ENCODE measurements around the gene DET1.

DNA sequence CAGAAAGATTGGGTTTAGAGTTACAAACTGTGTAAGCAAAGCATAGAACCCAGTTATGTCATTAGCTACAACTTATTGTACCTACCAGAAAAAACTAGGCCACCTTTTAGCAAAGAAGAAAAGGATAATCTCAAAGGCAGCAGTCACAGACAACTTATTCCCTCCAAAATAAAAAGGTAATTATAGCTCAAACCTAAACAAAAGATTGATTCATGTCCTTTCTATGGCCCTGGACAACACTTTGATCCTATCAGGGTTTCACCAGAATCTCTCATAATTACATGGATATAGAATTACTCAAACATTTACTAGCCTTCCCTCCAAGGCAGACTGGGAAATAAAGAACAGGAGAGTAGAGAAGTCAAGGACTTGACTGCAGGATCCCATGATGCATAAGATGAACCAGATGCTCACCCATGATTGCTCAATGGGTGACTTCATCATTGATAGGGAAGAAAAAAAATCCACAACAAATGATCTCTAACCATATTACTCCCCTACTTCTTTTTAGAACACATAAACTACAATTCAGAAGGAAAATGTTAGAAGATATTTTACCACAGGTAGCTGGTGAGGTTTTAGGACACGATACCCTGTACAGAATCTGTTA lies 17.4 kb downstream of the DET1 start:
- TF ChIP-seq, protein P1, sequence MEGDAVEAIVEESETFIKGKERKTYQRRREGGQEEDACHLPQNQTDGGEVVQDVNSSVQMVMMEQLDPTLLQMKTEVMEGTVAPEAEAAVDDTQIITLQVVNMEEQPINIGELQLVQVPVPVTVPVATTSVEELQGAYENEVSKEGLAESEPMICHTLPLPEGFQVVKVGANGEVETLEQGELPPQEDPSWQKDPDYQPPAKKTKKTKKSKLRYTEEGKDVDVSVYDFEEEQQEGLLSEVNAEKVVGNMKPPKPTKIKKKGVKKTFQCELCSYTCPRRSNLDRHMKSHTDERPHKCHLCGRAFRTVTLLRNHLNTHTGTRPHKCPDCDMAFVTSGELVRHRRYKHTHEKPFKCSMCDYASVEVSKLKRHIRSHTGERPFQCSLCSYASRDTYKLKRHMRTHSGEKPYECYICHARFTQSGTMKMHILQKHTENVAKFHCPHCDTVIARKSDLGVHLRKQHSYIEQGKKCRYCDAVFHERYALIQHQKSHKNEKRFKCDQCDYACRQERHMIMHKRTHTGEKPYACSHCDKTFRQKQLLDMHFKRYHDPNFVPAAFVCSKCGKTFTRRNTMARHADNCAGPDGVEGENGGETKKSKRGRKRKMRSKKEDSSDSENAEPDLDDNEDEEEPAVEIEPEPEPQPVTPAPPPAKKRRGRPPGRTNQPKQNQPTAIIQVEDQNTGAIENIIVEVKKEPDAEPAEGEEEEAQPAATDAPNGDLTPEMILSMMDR (IDR thresholded peaks at IDR 0.05; ENCODE audit: low read length), result no peak
- TF ChIP-seq EZH2 (optimal IDR thresholded peaks at IDR 0.05; ENCODE audit: low read depth, low read length), result no peak

Data from MM.1S (cell line).